Dermis blood vessel endothelial cell (primary cell): ENCODE data around the gene EPYC. TPM values are rescaled to one million over a fixed set of nuclear protein-coding genes. Genes with fewer than 3 reads are reported as not detected.

Experiments
- total RNA-seq: library from RNA; depleted of rRNA; stranded (reverse); fragments of >200 nt; gene quantifications from 2 replicates; pipeline ENCODE4 v1.2.3, GENCODE V29; 2014

Gene EPYC
- total RNA-seq, 1 donor from 2014 or later, result not detected

Other genes with a start within 250 kb of the EPYC start
- not detected in 2 replicates for gene CCER1, start 49.8 kb downstream of the EPYC start, total RNA-seq
- not detected in 2 replicates for gene KERA, start 53.1 kb upstream of the EPYC start, total RNA-seq
- gene LUM, start 106.5 kb upstream of the EPYC start, total RNA-seq, result under 0.01 and 0.65 TPM in 2 replicates
- gene DCN, start 177.8 kb upstream of the EPYC start, total RNA-seq, result 4.3 and 35.6 TPM in 2 replicates